ENCODE data around the gene JUND. TPM values are rescaled to one million over a fixed set of nuclear protein-coding genes. Genes with fewer than 3 reads are reported as not detected.

Gene JUND
- total RNA-seq, 1 donor from 2014 or later, result 161 TPM

DNA sequence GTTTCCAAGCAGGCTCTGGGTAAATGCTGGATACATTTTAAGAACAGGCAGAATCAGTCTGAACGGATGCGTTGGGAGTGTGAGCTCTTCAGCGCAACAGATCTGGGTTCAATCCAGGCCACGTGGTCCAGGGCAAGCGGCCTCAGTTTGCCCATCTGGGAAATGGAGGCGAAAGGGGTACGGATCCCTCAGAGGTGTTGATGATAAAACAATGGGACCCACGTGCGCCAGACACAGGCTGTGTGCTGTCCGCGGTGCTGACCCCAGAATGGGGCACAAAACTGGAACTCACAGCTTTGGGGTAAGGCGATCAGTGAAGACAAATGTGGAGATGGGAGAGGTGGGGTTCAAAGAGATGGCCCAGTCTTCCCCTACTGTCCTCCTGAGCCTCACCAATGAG lies 42.1 kb downstream of the JUND start:
- Mint-ChIP-seq H3K27ac (ENCODE audit: unreplicated experiment) (no peak overlapping the region), H3K27me3 (ENCODE audit: low read depth, unreplicated experiment) (peaks cover 56% of the 10 kb centered on the region), H3K4me3 (ENCODE audit: unreplicated experiment) (no peak overlapping the region), H3K36me3 (ENCODE audit: low read depth, unreplicated experiment) (no peaks in the 10 kb centered on the region), H3K4me1 (ENCODE audit: low read depth, unreplicated experiment) (no peaks in the 10 kb centered on the region), H3K9me3 (ENCODE audit: unreplicated experiment) (peaks cover 2% of the 10 kb centered on the region)
- Histone ChIP-seq H3K9me3 (ENCODE audit: insufficient read depth, low read depth, low read length) (no peaks in the 10 kb centered on the region), H3K27ac (ENCODE audit: low read depth, low read length) (no peak overlapping the region), H3K9ac (ENCODE audit: low read length) (no peak overlapping the region), H4K20me1 (ENCODE audit: insufficient read depth, low read length) (no peaks in the 10 kb centered on the region), H3K79me2 (ENCODE audit: insufficient read depth, low read length) (no peaks in the 10 kb centered on the region), H3K4me2 (ENCODE audit: low read length) (no peak overlapping the region), H2AFZ (ENCODE audit: low read depth, low read length) (no peak overlapping the region), H3K27me3 (ENCODE audit: insufficient read depth, low read length) (peaks cover 5% of the 10 kb centered on the region), H3K36me3 (ENCODE audit: insufficient read depth, low read length) (no peaks in the 10 kb centered on the region), H3K4me1 (ENCODE audit: insufficient read depth, low read length) (no peaks in the 10 kb centered on the region), H3K4me3 (ENCODE audit: insufficient read depth, low read depth, low read length) (no peak overlapping the region)
- DNase-seq (ENCODE audit: low read depth), result no peak
- TF ChIP-seq, protein P1, sequence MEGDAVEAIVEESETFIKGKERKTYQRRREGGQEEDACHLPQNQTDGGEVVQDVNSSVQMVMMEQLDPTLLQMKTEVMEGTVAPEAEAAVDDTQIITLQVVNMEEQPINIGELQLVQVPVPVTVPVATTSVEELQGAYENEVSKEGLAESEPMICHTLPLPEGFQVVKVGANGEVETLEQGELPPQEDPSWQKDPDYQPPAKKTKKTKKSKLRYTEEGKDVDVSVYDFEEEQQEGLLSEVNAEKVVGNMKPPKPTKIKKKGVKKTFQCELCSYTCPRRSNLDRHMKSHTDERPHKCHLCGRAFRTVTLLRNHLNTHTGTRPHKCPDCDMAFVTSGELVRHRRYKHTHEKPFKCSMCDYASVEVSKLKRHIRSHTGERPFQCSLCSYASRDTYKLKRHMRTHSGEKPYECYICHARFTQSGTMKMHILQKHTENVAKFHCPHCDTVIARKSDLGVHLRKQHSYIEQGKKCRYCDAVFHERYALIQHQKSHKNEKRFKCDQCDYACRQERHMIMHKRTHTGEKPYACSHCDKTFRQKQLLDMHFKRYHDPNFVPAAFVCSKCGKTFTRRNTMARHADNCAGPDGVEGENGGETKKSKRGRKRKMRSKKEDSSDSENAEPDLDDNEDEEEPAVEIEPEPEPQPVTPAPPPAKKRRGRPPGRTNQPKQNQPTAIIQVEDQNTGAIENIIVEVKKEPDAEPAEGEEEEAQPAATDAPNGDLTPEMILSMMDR (IDR thresholded peaks at IDR 0.05; ENCODE audit: insufficient read depth, low read depth, low read length), result no peak
- no peak for TF ChIP-seq EZH2 (IDR thresholded peaks at IDR 0.05; ENCODE audit: insufficient read depth, low read length)
- no peak for FAIRE-seq

DNA sequence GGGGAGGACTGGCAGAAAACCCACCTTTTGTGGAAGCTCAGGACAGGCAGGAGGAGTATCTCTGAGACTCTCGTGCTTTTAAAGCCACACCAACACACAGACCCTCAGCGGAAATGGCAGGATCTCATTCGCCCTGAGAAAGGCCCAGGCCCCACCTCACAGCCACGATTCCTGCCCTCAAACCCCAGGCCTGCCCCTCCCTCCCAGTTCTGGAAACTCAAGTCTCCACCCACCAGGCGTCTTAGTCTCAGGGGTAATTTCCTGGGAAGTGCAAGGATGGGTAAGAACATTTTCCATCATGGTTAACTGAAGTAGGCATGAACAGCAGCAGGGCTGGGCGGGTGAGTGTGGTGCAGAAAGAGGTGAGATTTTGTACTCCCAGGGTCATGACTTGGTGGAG lies 47.2 kb downstream of the JUND start:
- no peak overlapping the region for H3K9ac ChIP-seq (ENCODE audit: low read length)
- no peaks in the 10 kb centered on the region for H3K79me2 ChIP-seq (ENCODE audit: insufficient read depth, low read length)
- H3K9me3 ChIP-seq (ENCODE audit: insufficient read depth, low read depth, low read length), result no peaks in the 10 kb centered on the region
- no peak for FAIRE-seq
- no peak overlapping the region for H3K4me2 ChIP-seq (ENCODE audit: low read length)
- H3K36me3 ChIP-seq (ENCODE audit: insufficient read depth, low read length), result no peaks in the 10 kb centered on the region
- Mint-ChIP-seq H3K4me1 (ENCODE audit: low read depth, unreplicated experiment) (peaks cover 4% of the 10 kb centered on the region), H3K27ac (ENCODE audit: unreplicated experiment) (no peak overlapping the region), H3K36me3 (ENCODE audit: low read depth, unreplicated experiment) (no peaks in the 10 kb centered on the region), H3K27me3 (ENCODE audit: low read depth, unreplicated experiment) (peaks cover 47% of the 10 kb centered on the region), H3K4me3 (ENCODE audit: unreplicated experiment) (no peak overlapping the region), H3K9me3 (ENCODE audit: unreplicated experiment) (peaks cover 5% of the 10 kb centered on the region)
- no peak overlapping the region for H2AFZ ChIP-seq (ENCODE audit: low read depth, low read length)
- no peak overlapping the region for H3K4me3 ChIP-seq (ENCODE audit: insufficient read depth, low read depth, low read length)
- no peak overlapping the region for H3K27ac ChIP-seq (ENCODE audit: low read depth, low read length)
- DNase-seq (ENCODE audit: low read depth), result no peak
- H4K20me1 ChIP-seq (ENCODE audit: insufficient read depth, low read length), result no peaks in the 10 kb centered on the region
- no peaks in the 10 kb centered on the region for H3K4me1 ChIP-seq (ENCODE audit: insufficient read depth, low read length)
- TF ChIP-seq EZH2 (IDR thresholded peaks at IDR 0.05; ENCODE audit: insufficient read depth, low read length), result no peak
- TF ChIP-seq, protein P1 (IDR thresholded peaks at IDR 0.05; ENCODE audit: insufficient read depth, low read depth, low read length), result no peak
- H3K27me3 ChIP-seq (ENCODE audit: insufficient read depth, low read length), result peaks cover 8% of the 10 kb centered on the region

DNA sequence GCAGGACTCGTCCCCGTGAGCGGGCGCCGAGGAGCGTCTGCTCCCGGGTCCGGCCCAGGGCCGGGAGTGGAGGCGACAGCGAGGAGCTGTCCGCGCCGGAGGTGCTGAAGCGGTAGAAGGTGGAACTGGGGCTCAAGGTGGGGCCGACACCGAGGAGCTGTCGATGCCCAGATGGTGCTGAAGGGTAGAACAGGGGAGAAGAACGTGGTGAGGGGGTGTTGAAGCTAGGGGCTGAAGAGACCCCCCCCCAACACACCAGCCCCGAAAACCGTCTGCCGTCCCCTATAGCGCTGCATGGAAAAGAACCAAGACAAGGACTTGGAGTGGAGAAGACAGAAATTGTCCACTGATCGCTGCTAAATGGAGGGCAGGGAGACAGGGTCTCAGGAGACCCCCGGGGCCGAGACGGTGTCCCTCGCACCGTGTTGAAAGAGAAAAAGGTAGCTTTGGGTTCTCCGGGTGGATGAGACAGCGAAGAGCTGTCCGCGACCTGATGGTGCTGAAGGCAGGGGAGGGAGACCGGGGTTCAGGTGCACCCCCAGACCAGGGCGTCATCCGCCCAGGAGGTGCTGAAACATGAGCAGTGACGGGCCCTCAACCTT lies 48.1 kb downstream of the JUND start:
- TF ChIP-seq EZH2 (IDR thresholded peaks at IDR 0.05; ENCODE audit: insufficient read depth, low read length), result peak; percentile 24
- TF ChIP-seq, protein P1 (IDR thresholded peaks at IDR 0.05; ENCODE audit: insufficient read depth, low read depth, low read length), result no peak
- DNase-seq (ENCODE audit: low read depth) (peak; percentile 19), FAIRE-seq (no peak)
- peaks cover 45% of the 10 kb centered on the region for H3K27me3 Mint-ChIP-seq (ENCODE audit: low read depth, unreplicated experiment)
- Histone ChIP-seq H3K36me3 (ENCODE audit: insufficient read depth, low read length) (no peaks in the 10 kb centered on the region), H4K20me1 (ENCODE audit: insufficient read depth, low read length) (no peaks in the 10 kb centered on the region), H3K9ac (ENCODE audit: low read length) (no peak overlapping the region), H3K9me3 (ENCODE audit: insufficient read depth, low read depth, low read length) (no peaks in the 10 kb centered on the region), H3K79me2 (ENCODE audit: insufficient read depth, low read length) (no peaks in the 10 kb centered on the region), H3K4me3 (ENCODE audit: insufficient read depth, low read depth, low read length) (no peak overlapping the region), H3K4me2 (ENCODE audit: low read length) (peak overlapping the region; percentile 63), H3K4me1 (ENCODE audit: insufficient read depth, low read length) (no peaks in the 10 kb centered on the region), H2AFZ (ENCODE audit: low read depth, low read length) (no peak overlapping the region), H3K27me3 (ENCODE audit: insufficient read depth, low read length) (peaks cover 8% of the 10 kb centered on the region), H3K27ac (ENCODE audit: low read depth, low read length) (no peak overlapping the region)
- H3K27ac Mint-ChIP-seq (ENCODE audit: unreplicated experiment), result no peak overlapping the region
- no peak overlapping the region for H3K4me3 Mint-ChIP-seq (ENCODE audit: unreplicated experiment)
- H3K9me3 Mint-ChIP-seq (ENCODE audit: unreplicated experiment), result peaks cover 5% of the 10 kb centered on the region
- peaks cover 4% of the 10 kb centered on the region for H3K4me1 Mint-ChIP-seq (ENCODE audit: low read depth, unreplicated experiment)
- no peaks in the 10 kb centered on the region for H3K36me3 Mint-ChIP-seq (ENCODE audit: low read depth, unreplicated experiment)

Measured in astrocyte (in vitro differentiated cells and primary cell).